Measurements from ENCODE around the gene HPX.

- TF ChIP-seq CTCF (conservative IDR thresholded peaks at IDR 0.05; ENCODE audit: low read length) (no peak), EZH2phosphoT487 (IDR thresholded peaks at IDR 0.05; ENCODE audit: borderline replicate concordance, low read depth, low read length) (no peak)
These were observed 12.4 kb upstream of the HPX start for GRCh38 chr11:6453152-6453551.

Measured in OCI-LY7 (cell line).